DND-41 (cell line): ENCODE data around the gene FNBP1.

Experiments
- ATAC-seq: fragments of 200-7000 bp; cut with Tn5 transposase; 3 replicates; pipeline ENCODE4 v1.9.1; 2021; ENCODE audit warnings: low read depth; ENCODE audit not compliant: insufficient read depth
- DNase-seq: peaks from one replicate; pipeline ENCODE4 v3.0.0-alpha.2; 2020
- H2AFZ ChIP-seq: 2 replicates; pipeline ENCODE4 v1.6.0; 2012; ENCODE audit warnings: low read depth, low read length
- H3K27ac ChIP-seq: 2 replicates; pipeline ENCODE4 v1.5.1; 2012; ENCODE audit warnings: low read length, inconsistent platforms
- H3K27me3 ChIP-seq: fragments of 200-600 bp; sonication (generic); 2 replicates; pipeline ENCODE4 v1.6.0; 2012; ENCODE audit warnings: low read length, mild to moderate bottlenecking, inconsistent platforms; ENCODE audit not compliant: insufficient read depth, poor library complexity
- H3K36me3 ChIP-seq: 2 replicates; pipeline ENCODE4 v1.5.1; 2012; ENCODE audit warnings: low read length, inconsistent platforms; ENCODE audit not compliant: insufficient read depth
- H3K4me1 ChIP-seq: 2 replicates; pipeline ENCODE4 v1.5.1; 2012; ENCODE audit warnings: mild to moderate bottlenecking, low read length; ENCODE audit not compliant: insufficient read depth
- H3K4me2 ChIP-seq: 2 replicates; pipeline ENCODE4 v1.6.0; 2012; ENCODE audit warnings: mild to moderate bottlenecking, moderate library complexity, low read length, inconsistent platforms; ENCODE audit not compliant: insufficient read depth
- H3K4me3 ChIP-seq, 2 experiments: fragments of 200-600 bp in 1 of 2; shearing (Covaris generic) in 1 of 2; 2 replicates each; pipeline ENCODE4 v1.5.1; 2012 to 2016; ENCODE audit warnings: inconsistent platforms in 2 of 2, low read length in 2 of 2, mild to moderate bottlenecking in 2 of 2, low read depth in 1 of 2, moderate library complexity in 1 of 2
- H3K79me2 ChIP-seq: 2 replicates; pipeline ENCODE4 v1.6.0; 2012; ENCODE audit warnings: low read length, inconsistent platforms; ENCODE audit not compliant: insufficient read depth
- H3K9ac ChIP-seq: 2 replicates; pipeline ENCODE4 v1.6.0; 2012; ENCODE audit warnings: low read depth, mild to moderate bottlenecking, inconsistent platforms, low read length, moderate library complexity
- H3K9me3 ChIP-seq: 2 replicates; pipeline ENCODE4 v1.5.1; 2012; ENCODE audit warnings: low read length, moderate library complexity, mild to moderate bottlenecking, inconsistent platforms; ENCODE audit not compliant: insufficient read depth, severe bottlenecking
- H4K20me1 ChIP-seq: 2 replicates; pipeline ENCODE4 v1.6.0; 2012; ENCODE audit warnings: low read length; ENCODE audit not compliant: insufficient read depth
- EZH2 ChIP-seq: IDR thresholded peaks from 3 replicates; pipeline ENCODE4 v1.6.1; 2012; ENCODE audit warnings: borderline replicate concordance, low read depth, mild to moderate bottlenecking, moderate library complexity, low read length, inconsistent platforms; ENCODE audit not compliant: severe bottlenecking
- TF ChIP-seq, protein P1 (sequence below): IDR thresholded peaks from 2 replicates; pipeline ENCODE4 v1.5.1; 2012; ENCODE audit warnings: borderline replicate concordance, low read length, moderate library complexity, mild to moderate bottlenecking; ENCODE audit not compliant: poor library complexity, severe bottlenecking; ENCODE audit errors: extremely low read depth

The FNBP1 gene

DNA sequence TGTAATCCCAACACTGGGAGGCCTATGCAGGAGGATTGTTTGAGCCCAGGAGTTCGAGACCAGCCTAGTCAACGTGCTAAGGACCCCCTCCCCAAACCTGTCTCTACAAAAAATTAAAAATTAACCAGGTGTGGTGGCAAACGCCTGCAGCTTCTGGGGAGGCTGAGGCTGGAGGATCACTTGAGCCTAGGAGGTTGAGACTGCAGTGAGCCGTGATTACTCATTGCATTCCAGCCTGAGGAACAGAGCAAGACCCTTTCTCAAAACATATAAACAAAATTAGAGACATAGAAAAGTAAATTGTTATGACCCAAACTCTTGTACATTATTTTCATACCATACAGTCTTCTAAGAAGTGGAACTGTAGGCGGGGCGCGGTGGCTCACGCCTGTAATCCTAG is 11.8 kb upstream of the FNBP1 start:
- ATAC-seq (no peak), DNase-seq (no peak)
- H3K4me3 ChIP-seq = peak overlapping the region; percentile 91 to 95
- H4K20me1 ChIP-seq = no peaks in the 10 kb centered on the region
- peaks cover 9% of the 10 kb centered on the region for H3K36me3 ChIP-seq
- peaks cover 85% of the 10 kb centered on the region for H3K79me2 ChIP-seq
- H2AFZ ChIP-seq = no peak overlapping the region
- H3K9me3 ChIP-seq = no peaks in the 10 kb centered on the region
- peak overlapping the region; percentile 97 for H3K4me2 ChIP-seq
- H3K9ac ChIP-seq = peak overlapping the region; percentile 91
- TF ChIP-seq, protein P1, sequence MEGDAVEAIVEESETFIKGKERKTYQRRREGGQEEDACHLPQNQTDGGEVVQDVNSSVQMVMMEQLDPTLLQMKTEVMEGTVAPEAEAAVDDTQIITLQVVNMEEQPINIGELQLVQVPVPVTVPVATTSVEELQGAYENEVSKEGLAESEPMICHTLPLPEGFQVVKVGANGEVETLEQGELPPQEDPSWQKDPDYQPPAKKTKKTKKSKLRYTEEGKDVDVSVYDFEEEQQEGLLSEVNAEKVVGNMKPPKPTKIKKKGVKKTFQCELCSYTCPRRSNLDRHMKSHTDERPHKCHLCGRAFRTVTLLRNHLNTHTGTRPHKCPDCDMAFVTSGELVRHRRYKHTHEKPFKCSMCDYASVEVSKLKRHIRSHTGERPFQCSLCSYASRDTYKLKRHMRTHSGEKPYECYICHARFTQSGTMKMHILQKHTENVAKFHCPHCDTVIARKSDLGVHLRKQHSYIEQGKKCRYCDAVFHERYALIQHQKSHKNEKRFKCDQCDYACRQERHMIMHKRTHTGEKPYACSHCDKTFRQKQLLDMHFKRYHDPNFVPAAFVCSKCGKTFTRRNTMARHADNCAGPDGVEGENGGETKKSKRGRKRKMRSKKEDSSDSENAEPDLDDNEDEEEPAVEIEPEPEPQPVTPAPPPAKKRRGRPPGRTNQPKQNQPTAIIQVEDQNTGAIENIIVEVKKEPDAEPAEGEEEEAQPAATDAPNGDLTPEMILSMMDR = no peak
- no peak for TF ChIP-seq EZH2
- peaks cover 28% of the 10 kb centered on the region for H3K4me1 ChIP-seq
- H3K27ac ChIP-seq = peak overlapping the region; percentile 91
- H3K27me3 ChIP-seq = no peaks in the 10 kb centered on the region

DNA sequence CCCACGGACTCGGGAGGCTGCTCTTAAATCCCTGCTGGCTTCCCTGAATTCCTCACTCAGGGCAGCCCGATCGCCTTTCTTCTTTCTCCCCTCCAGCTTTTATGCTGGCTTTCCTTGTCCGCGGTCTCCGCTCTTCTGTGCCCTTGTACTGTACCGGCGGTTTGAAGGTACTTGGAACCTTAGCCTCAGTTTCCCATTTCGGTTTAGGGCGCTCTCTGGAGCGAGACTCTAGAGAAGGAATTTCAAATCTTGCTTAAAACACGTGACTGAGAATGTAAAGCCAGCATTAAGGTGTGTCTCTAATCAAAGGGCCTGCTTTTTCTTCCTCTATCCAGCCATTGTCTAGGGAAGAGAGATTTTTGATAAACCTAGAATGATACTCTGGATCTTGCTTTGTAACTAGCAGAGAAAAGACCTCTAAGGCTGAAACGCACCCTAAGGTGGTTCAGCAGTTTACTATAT is 11.4 kb upstream of the FNBP1 start:
- no peak for TF ChIP-seq EZH2
- TF ChIP-seq, protein P1 = no peak
- no peaks in the 10 kb centered on the region for H3K27me3 ChIP-seq
- DNase-seq = no peak
- H3K4me3 ChIP-seq = peak overlapping the region; percentile 91 to 95
- H3K4me1 ChIP-seq = peaks cover 28% of the 10 kb centered on the region
- peaks cover 80% of the 10 kb centered on the region for H3K79me2 ChIP-seq
- peak overlapping the region; percentile 97 for H3K4me2 ChIP-seq
- ATAC-seq = no peak; the same call in 2 of the 3 replicates
- H3K27ac ChIP-seq = peak overlapping the region; percentile 91
- peaks cover 9% of the 10 kb centered on the region for H3K36me3 ChIP-seq
- no peaks in the 10 kb centered on the region for H4K20me1 ChIP-seq
- H2AFZ ChIP-seq = peak overlapping the region; percentile 89
- H3K9ac ChIP-seq = peak overlapping the region; percentile 91
- H3K9me3 ChIP-seq = no peaks in the 10 kb centered on the region

DNA sequence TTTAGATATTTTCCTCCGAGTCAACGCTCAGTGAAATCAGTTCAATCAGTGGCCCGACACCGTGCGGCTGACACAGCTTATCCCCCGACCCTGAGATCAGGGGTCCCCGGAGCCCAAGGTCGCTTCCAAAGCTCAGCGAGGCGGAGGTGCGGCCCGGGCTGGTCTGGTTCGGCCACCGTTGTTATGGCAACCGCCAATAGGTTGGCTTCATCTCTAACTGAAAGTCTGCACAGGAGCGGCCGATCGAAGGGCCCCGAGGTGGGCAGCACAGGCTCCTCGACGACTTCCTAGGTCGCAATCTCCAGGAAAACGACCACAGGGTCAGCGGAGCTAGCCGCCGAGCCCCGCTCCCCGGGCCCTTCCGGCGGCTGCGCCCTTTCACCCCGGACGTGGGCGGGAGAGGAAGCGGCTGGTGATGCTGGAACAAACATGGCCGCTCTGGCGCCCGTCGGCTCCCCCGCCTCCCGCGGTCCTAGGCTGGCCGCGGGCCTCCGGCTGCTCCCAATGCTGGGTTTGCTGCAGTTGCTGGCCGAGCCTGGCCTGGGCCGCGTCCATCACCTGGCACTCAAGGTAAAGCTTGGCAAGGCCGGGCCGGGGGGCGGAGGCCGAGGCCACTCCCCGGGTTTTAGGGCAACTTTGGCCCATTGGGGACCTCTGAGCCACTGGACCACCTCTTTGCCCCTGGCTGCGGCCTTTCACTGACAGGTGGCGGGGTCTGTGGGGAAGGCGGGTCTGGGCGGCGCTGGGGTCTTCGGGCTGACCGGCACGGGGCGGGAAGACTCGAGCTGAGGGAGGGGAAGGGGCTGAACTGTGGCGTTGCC is 10.7 kb upstream of the FNBP1 start, which contains the start of gene GPR107:
Gene GPR107, plus strand, starts transcription at position 403 of the 821 bp plus-strand sequence. Its CDS starts 27 bp downstream, at position 430.
- TF ChIP-seq, protein P1 = no peak
- no peak for TF ChIP-seq EZH2
- Histone ChIP-seq H3K9ac (peak within 1 kb of the TSS; percentile 91), H3K36me3 (peaks cover 6% of the 10 kb centered on the region), H3K4me1 (peaks cover 28% of the 10 kb centered on the region), H3K9me3 (no peaks in the 10 kb centered on the region), H4K20me1 (no peaks in the 10 kb centered on the region), H3K4me3 (peak within 1 kb of the TSS; percentile 91 to 95), H3K4me2 (peak within 1 kb of the TSS; percentile 97), H3K27ac (peak within 1 kb of the TSS; percentile 91), H2AFZ (peak within 1 kb of the TSS; percentile 89), H3K79me2 (peaks cover 74% of the 10 kb centered on the region), H3K27me3 (no peaks in the 10 kb centered on the region)
- DNase-seq (peak; percentile 71), ATAC-seq (peak; percentile 96)
